DOHH2 (cell line): ENCODE data around the gene PRKN.

Source experiments
- H3F3A ChIP-seq: fragments of 200-600 bp; sonication (generic), shearing (Covaris generic); 2 replicates; pipeline ENCODE4 v1.6.0; 2016; ENCODE audit warnings: antibody characterized with exemption, mild to moderate bottlenecking; ENCODE audit not compliant: control insufficient read depth, insufficient read depth
- H3K27ac ChIP-seq: fragments of 200-600 bp; sonication (generic); 2 replicates; pipeline ENCODE4 v1.5.1; 2014; ENCODE audit warnings: low read depth, mild to moderate bottlenecking, low read length, moderate library complexity
- H3K27me3 ChIP-seq: fragments of 200-600 bp; sonication (generic); 2 replicates; pipeline ENCODE4 v1.6.1; 2014; ENCODE audit warnings: mild to moderate bottlenecking, low read length, mixed read lengths; ENCODE audit not compliant: control insufficient read depth
- H3K36me3 ChIP-seq: fragments of 200-600 bp; sonication (generic); 2 replicates; pipeline ENCODE4 v1.6.1; 2014; ENCODE audit warnings: mild to moderate bottlenecking, low read length, moderate library complexity, mixed read lengths; ENCODE audit not compliant: control insufficient read depth
- H3K4me1 ChIP-seq: fragments of 200-600 bp; sonication (generic); 2 replicates; pipeline ENCODE4 v1.6.1; 2014; ENCODE audit warnings: mild to moderate bottlenecking, low read length, mixed read lengths; ENCODE audit not compliant: control insufficient read depth
- H3K4me2 ChIP-seq: fragments of 200-600 bp; sonication (generic); 2 replicates; pipeline ENCODE4 v1.6.0; 2014; ENCODE audit warnings: mild to moderate bottlenecking, low read length, moderate library complexity
- H3K4me3 ChIP-seq: fragments of 200-600 bp; sonication (generic); 2 replicates; pipeline ENCODE4 v1.5.1; 2014; ENCODE audit warnings: mild to moderate bottlenecking, low read length, mixed read lengths
- H3K79me2 ChIP-seq: fragments of 200-600 bp; sonication (generic); 2 replicates; pipeline ENCODE4 v1.6.1; 2014; ENCODE audit warnings: mild to moderate bottlenecking, low read length, mixed read lengths; ENCODE audit not compliant: control insufficient read depth
- H3K9me2 ChIP-seq: fragments of 200-600 bp; sonication (generic); replicated peaks from 2 replicates; pipeline ENCODE4 v1.6.1; 2014; ENCODE audit warnings: mild to moderate bottlenecking, low read length, mixed read lengths; ENCODE audit not compliant: control insufficient read depth
- H3K9me3 ChIP-seq: fragments of 200-600 bp; sonication (generic); 2 replicates; pipeline ENCODE4 v1.6.1; 2014; ENCODE audit warnings: antibody characterized with exemption, low read length, mixed read lengths; ENCODE audit not compliant: control insufficient read depth, insufficient read depth
- H4K20me1 ChIP-seq: fragments of 200-600 bp; sonication (generic); 2 replicates; pipeline ENCODE4 v1.6.0; 2014; ENCODE audit warnings: low read depth, mild to moderate bottlenecking, antibody characterized with exemption, low read length, moderate library complexity; ENCODE audit not compliant: control insufficient read depth, insufficient read depth
- CTCF ChIP-seq: fragments of 200-600 bp; sonication (generic); IDR thresholded peaks from one replicate; pipeline ENCODE4 v1.5.1; 2014; ENCODE audit warnings: antibody characterized with exemption, mild to moderate bottlenecking, low read depth, low read length; ENCODE audit not compliant: poor library complexity, severe bottlenecking
- EZH2phosphoT487 ChIP-seq: fragments of 200-600 bp; sonication (generic); IDR thresholded peaks from 2 replicates; pipeline ENCODE4 v1.6.1; 2017; ENCODE audit warnings: borderline replicate concordance, mild to moderate bottlenecking, antibody characterized with exemption, low read length, moderate library complexity, mixed read lengths

PRKN gene

DNA sequence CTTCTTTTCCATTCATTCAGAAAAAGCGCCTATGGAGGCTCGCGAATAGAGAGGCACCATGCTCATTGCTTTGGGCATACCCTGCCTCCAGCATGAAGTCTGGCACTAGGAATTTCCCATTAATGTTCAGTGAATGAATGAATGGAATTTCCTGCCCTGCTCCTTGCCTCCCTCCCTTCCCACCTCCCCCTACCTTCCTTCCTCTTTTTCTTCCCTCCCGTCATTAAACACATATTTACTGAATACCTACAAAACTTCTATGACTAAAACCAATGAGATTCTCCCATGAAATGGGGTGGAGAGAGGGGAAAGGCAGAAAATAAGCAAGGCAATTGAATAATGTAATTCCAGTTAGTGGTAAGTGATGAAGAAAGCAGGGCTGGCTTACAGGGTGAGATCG, 1239.9 kb downstream of the PRKN start:
- H3K4me3 ChIP-seq, result no peak overlapping the region
- no peaks in the 10 kb centered on the region for H3K9me3 ChIP-seq
- no peak overlapping the region for H3K4me2 ChIP-seq
- no peak overlapping the region for H3K27ac ChIP-seq
- TF ChIP-seq EZH2phosphoT487, result no peak
- no peak for TF ChIP-seq CTCF
- no peaks in the 10 kb centered on the region for H4K20me1 ChIP-seq
- no peaks in the 10 kb centered on the region for H3K4me1 ChIP-seq
- H3K79me2 ChIP-seq, result no peaks in the 10 kb centered on the region
- no peaks in the 10 kb centered on the region for H3K36me3 ChIP-seq
- no peaks in the 10 kb centered on the region for H3K9me2 ChIP-seq
- no peaks in the 10 kb centered on the region for H3K27me3 ChIP-seq
- no peaks in the 10 kb centered on the region for H3F3A ChIP-seq

DNA sequence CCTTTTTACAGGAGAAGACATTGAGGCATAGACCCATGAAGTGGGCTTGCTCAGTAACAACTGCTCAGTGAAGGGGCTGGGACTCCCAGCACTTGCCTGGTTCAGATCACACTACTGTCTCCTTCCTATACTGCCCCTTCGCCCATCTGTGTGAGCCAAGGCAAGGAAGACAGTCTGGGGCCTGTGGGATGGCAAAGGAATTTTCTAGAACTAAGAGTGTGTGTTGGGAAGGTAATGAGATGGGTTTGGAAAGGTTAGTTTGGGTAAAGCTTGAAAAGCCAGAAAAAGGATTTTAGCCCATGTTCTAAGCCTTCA, 1240.4 kb downstream of the PRKN start:
- H3K4me1 ChIP-seq, result no peaks in the 10 kb centered on the region
- H3K36me3 ChIP-seq, result no peaks in the 10 kb centered on the region
- no peaks in the 10 kb centered on the region for H3K79me2 ChIP-seq
- H3K9me3 ChIP-seq, result no peaks in the 10 kb centered on the region
- no peak overlapping the region for H3K27ac ChIP-seq
- no peaks in the 10 kb centered on the region for H4K20me1 ChIP-seq
- H3K9me2 ChIP-seq, result no peaks in the 10 kb centered on the region
- no peaks in the 10 kb centered on the region for H3F3A ChIP-seq
- H3K4me2 ChIP-seq, result no peak overlapping the region
- TF ChIP-seq EZH2phosphoT487 (no peak), CTCF (no peak)
- no peak overlapping the region for H3K4me3 ChIP-seq
- no peaks in the 10 kb centered on the region for H3K27me3 ChIP-seq

DNA sequence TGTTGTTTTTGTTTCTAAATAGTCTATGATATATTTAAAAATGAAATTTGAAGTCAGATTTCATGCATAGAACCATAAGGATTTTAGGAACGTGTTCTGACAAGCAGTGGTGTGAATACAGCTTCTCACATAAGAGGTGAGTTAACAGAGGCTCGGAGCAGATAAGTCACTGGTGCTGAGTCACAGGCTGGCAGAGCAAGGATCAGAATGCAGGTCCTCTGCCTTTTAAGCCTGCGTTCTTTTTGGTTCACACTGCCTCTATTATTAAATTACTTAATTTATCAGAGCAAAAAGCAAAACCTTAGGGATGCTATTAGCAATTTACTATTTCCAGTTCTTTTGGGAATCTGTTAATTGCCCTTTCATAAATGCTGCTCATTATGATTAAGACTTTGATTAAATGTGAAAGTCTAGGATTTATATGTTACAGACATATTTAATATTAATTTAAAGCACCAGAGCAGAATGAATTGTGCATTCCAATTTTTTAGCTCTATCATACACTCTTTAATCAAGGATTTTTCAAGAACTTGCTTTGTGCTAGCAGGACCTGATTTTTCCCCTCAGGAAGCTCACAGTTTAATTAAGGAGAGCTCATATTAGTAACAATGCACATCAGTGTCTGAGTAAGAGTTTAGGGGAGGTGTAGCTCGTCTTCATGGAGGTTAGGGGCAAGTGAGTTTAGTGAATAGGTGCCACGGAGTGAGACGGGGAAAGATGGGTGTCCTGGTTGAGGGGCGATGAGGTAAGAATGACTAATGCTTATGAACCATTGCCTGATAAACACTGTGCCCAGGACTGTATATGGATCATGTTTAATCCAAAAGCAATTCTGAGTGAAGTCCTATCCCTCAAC, 1241.0 kb downstream of the PRKN start:
- Histone ChIP-seq H3K4me2 (no peak overlapping the region), H4K20me1 (no peaks in the 10 kb centered on the region), H3K36me3 (no peaks in the 10 kb centered on the region), H3K9me3 (no peaks in the 10 kb centered on the region), H3K9me2 (no peaks in the 10 kb centered on the region), H3K4me3 (no peak overlapping the region), H3K4me1 (no peaks in the 10 kb centered on the region), H3F3A (no peaks in the 10 kb centered on the region), H3K27ac (no peak overlapping the region), H3K79me2 (no peaks in the 10 kb centered on the region), H3K27me3 (no peaks in the 10 kb centered on the region)
- TF ChIP-seq CTCF (no peak), EZH2phosphoT487 (no peak)
